K562 (cell line): ENCODE results near the gene PDLIM5. TPM values are rescaled to one million over a fixed set of nuclear protein-coding genes. Genes with fewer than 3 reads are reported as not detected.

Experiments used
- ATAC-seq: fragments of 200-7000 bp; cut with Tn5 transposase; 3 replicates; pipeline ENCODE4 v1.9.1; 2020; ENCODE audit warnings: moderate library complexity
- BruUV-seq: library from RNA; stranded (reverse); fragments of 400-500 nt; replicated peaks from 2 replicates; lab custom pipeline; 2021; lab: Mats Ljungman, UMichigan
- CTCF ChIA-PET: fragments of 300-600 bp; formaldehyde crosslinking; extraction: SDS; loops from one replicate; lab custom pipeline; 2021; ENCODE audit warnings: low intra/inter-chr PET ratio; lab: Yijun Ruan, JAX
- POLR2A ChIA-PET: fragments of 300-600, 350-650 bp; sonication (Branson Sonifier 250); formaldehyde crosslinking; extraction: SDS; loops from one replicate; lab custom pipeline; 2021; ENCODE audit warnings: antibody characterized with exemption, inconsistent platforms; lab: Yijun Ruan, JAX
- DNase-seq, 4 experiments: peaks; one replicate each; pipeline versions ENCODE4 v3.0.0 to v3.0.0-alpha.2; 2011 to 2018; ENCODE audit warnings: low spot score in 3 of 4, mixed read lengths in 3 of 4; ENCODE audit errors: extremely low read depth in 1 of 4
- FAIRE-seq: peaks from 2 replicates; lab custom pipeline; 2011; peaks lifted over from hg19 to GRCh38; lab: Jason Lieb, UNC
- H2AFZ ChIP-seq: 2 replicates; pipeline ENCODE4 v1.6.0; 2011; ENCODE audit warnings: low read depth, low read length, control low read depth, inconsistent platforms
- H3K27ac ChIP-seq: fragments of 200-600 bp; 3 replicates; pipeline ENCODE4 v1.8.0; 2011; ENCODE audit warnings: low read depth, mild to moderate bottlenecking, control low read depth, inconsistent platforms, low read length, moderate library complexity, mixed read lengths; ENCODE audit errors: extremely low read depth
- H3K27me3 ChIP-seq, 2 experiments: fragments of 300-600 bp in 1 of 2; 2 replicates in 1 of 2; 3 replicates in 1 of 2; pipeline versions ENCODE4 v1.6.0 to v1.8.0; 2011; ENCODE audit warnings: inconsistent platforms in 2 of 2, low read length in 2 of 2, mild to moderate bottlenecking in 1 of 2, mixed read lengths in 1 of 2, moderate library complexity in 1 of 2; ENCODE audit not compliant: control insufficient read depth in 2 of 2, insufficient read depth in 2 of 2
- H3K36me3 ChIP-seq: fragments of 300-600 bp; 3 replicates; pipeline ENCODE4 v1.8.0; 2011; ENCODE audit warnings: mild to moderate bottlenecking, low read length, inconsistent platforms; ENCODE audit not compliant: control insufficient read depth, insufficient read depth
- H3K4me1 ChIP-seq, 2 experiments: fragments of 200-600 bp in 1 of 2; replicated peaks in 1 of 2; 2 replicates in 1 of 2; 3 replicates in 1 of 2; pipeline versions ENCODE4 v1.5.1 to v1.8.0; 2011; ENCODE audit warnings: inconsistent platforms in 2 of 2, low read length in 2 of 2, mild to moderate bottlenecking in 1 of 2, mixed read lengths in 1 of 2, moderate library complexity in 1 of 2; ENCODE audit not compliant: control insufficient read depth in 2 of 2, insufficient read depth in 2 of 2
- H3K4me2 ChIP-seq: 2 replicates; pipeline ENCODE4 v1.6.1; 2011; ENCODE audit warnings: low read length, control low read depth, inconsistent platforms, mixed read lengths; ENCODE audit not compliant: insufficient read depth
- H3K4me3 ChIP-seq: fragments of 200-600 bp; sonication (generic), shearing (Covaris generic); 2 replicates; pipeline ENCODE4 v1.5.1; 2016; ENCODE audit warnings: control low read depth, inconsistent platforms
- H3K79me2 ChIP-seq: fragments of 200-600 bp; 3 replicates; pipeline ENCODE4 v1.8.0; 2011; ENCODE audit warnings: low read length, inconsistent platforms; ENCODE audit not compliant: control insufficient read depth, insufficient read depth
- H3K9ac ChIP-seq, 2 experiments: 2 replicates each; pipeline versions ENCODE4 v1.6.0 to v1.6.1; 2011; ENCODE audit warnings: low read depth in 2 of 2, low read length in 2 of 2, control low read depth in 1 of 2, inconsistent platforms in 1 of 2, mild to moderate bottlenecking in 1 of 2, mixed read lengths in 1 of 2; ENCODE audit not compliant: insufficient read depth in 1 of 2
- H3K9me1 ChIP-seq: one replicate; pipeline ENCODE4 v1.6.0; 2011; ENCODE audit warnings: inconsistent platforms, mild to moderate bottlenecking, low read length, moderate library complexity; ENCODE audit not compliant: control insufficient read depth, insufficient read depth
- H3K9me3 ChIP-seq: replicated peaks from 2 replicates; pipeline ENCODE4 v1.5.1; 2011; ENCODE audit warnings: low read depth, low read length, inconsistent platforms; ENCODE audit not compliant: control insufficient read depth, insufficient read depth
- H4K20me1 ChIP-seq: replicated peaks from 2 replicates; pipeline ENCODE4 v1.6.1; 2011; ENCODE audit warnings: low read length, inconsistent platforms, mixed read lengths; ENCODE audit not compliant: control insufficient read depth, insufficient read depth
- ATF2 ChIP-seq: sonication (generic); formaldehyde crosslinking; IDR thresholded peaks from 2 replicates; pipeline ENCODE4 v1.8.1; 2022; ENCODE audit warnings: missing genetic modification reagents
- CBX3 ChIP-seq, 2 experiments: IDR thresholded peaks; 1 replicate in 1 of 2; 2 replicates in 1 of 2; pipeline ENCODE4 v1.6.1; 2012; ENCODE audit warnings: inconsistent platforms in 2 of 2, low read length in 2 of 2, borderline replicate concordance in 1 of 2, control low read depth in 1 of 2
- JUNB ChIP-seq: fragments of 450-650 bp; formaldehyde crosslinking; conservative IDR thresholded peaks from 2 replicates; pipeline ENCODE4 v1.4.0; 2020; ENCODE audit warnings: mild to moderate bottlenecking
- LEF1 ChIP-seq: fragments of 450-650 bp; IDR thresholded peaks from 2 replicates; pipeline ENCODE4 v1.6.1; 2016; ENCODE audit warnings: mild to moderate bottlenecking
- PHF8 ChIP-seq: fragments of 200-600 bp; sonication (generic); IDR thresholded peaks from 2 replicates; pipeline ENCODE4 v1.6.1; 2012; ENCODE audit warnings: mixed run types, mild to moderate bottlenecking, inconsistent platforms, low read length, moderate library complexity, borderline replicate concordance
- USF2 ChIP-seq: sonication (generic); formaldehyde crosslinking; IDR thresholded peaks from 2 replicates; pipeline ENCODE4 v1.5.0; 2020; ENCODE audit warnings: missing genetic modification reagents
- ZNF23 ChIP-seq: fragments of 250-450 bp; sonication (Bioruptor Pico); IDR thresholded peaks from 2 replicates; pipeline ENCODE4 v1.4.0; 2020; ENCODE audit warnings: mild to moderate bottlenecking
- ZNF324 ChIP-seq: fragments of 250-450 bp; sonication (Bioruptor Pico); IDR thresholded peaks from 2 replicates; pipeline ENCODE4 v1.4.0; 2020; ENCODE audit warnings: mild to moderate bottlenecking
- ZNF584 ChIP-seq: fragments of 200-800 bp; sonication (Bioruptor generic); IDR thresholded peaks from 2 replicates; pipeline ENCODE4 v1.6.1; 2016; ENCODE audit warnings: low read depth, mild to moderate bottlenecking, missing genetic modification characterization, missing compliant biosample characterization
- ZNF586 ChIP-seq: fragments of 450-650 bp; formaldehyde crosslinking; conservative IDR thresholded peaks from 2 replicates; pipeline ENCODE4 v1.4.0; 2020; ENCODE audit warnings: mild to moderate bottlenecking, moderate library complexity
- WGBS: fragments of 100-300 bp; shearing (Covaris generic); methylation state at CpG from one replicate; pipeline ENCODE4 v1.1.6; 2016; ENCODE audit warnings: low coverage, mixed read lengths; ENCODE audit not compliant: insufficient coverage; ENCODE audit errors: missing lambda C conversion rate; 5-methylcytosine and 5-hydroxymethylcytosine counted together
- in situ Hi-C: fragments of 300-500 bp; cut with MboI; formaldehyde crosslinking; loops from 4 replicates; pipeline ENCODE4 v1.15.0; 2018; ENCODE audit warnings: inconsistent platforms, mixed read lengths
- intact Hi-C: fragments of 100-400 bp; cut with micrococcal nuclease; formaldehyde crosslinking; loops from 2 replicates; pipeline ENCODE4 v1.14.2; 2022
- polyA plus RNA-seq, 8 experiments: library from polyadenylated mRNA; depleted of rRNA in 4 of 8; stranded (reverse) in 5 of 8; unstranded in 3 of 8; fragments of >200 nt; fragmentation: Nextera tagmentation in 2 of 8; fragmentation: Illumina TruSeq in 1 of 8; extraction: Ambion mirVana in 2 of 8; extraction: Trizol in 1 of 8; gene quantifications; 2 replicates each; pipeline versions ENCODE4 v1.2.1 to v1.2.3, GENCODE V29; 2011 to 2014; ENCODE audit warnings: inconsistent platforms in 1 of 8, missing spikeins in 1 of 8
- total RNA-seq, 7 experiments: library from RNA; depleted of rRNA in 6 of 7; stranded (reverse); fragments of >200 nt in 6 of 7; fragmentation: Illumina TruSeq in 2 of 7; extraction: Trizol in 2 of 7; gene quantifications; 2 replicates each; pipeline versions ENCODE4 v1.2.1 to v1.2.3, GENCODE V29; 2011 to 2021; ENCODE audit warnings: low replicate concordance in 1 of 7

PDLIM5 gene
- total and polyA plus RNA-seq, 9 of the 15 experiments (the other 6 are each of a cell fraction or from before 2014, with no cell fraction given), result 36.9 to 127 (median 62.5) TPM

- H3K4me3 ChIP-seq, result no peak overlapping the region
- no TSS peak for BruUV-seq
- H3K9ac ChIP-seq, result no peak overlapping the region
- 72% methylated on average over 4 of the region's 4 CpGs for WGBS
- no peak overlapping the region for H3K27ac ChIP-seq
- H3K9me1 ChIP-seq, result no peaks in the 10 kb centered on the region
- no peak for FAIRE-seq
- H3K79me2 ChIP-seq, result no peaks in the 10 kb centered on the region
- H3K4me2 ChIP-seq, result no peak overlapping the region
- no peaks in the 10 kb centered on the region for H4K20me1 ChIP-seq
- H3K36me3 ChIP-seq, result peaks cover 17% of the 10 kb centered on the region; the same call in 2 of the 3 replicates
- H3K9me3 ChIP-seq, result no peaks in the 10 kb centered on the region
- TF ChIP-seq USF2 (CRISPR knock-in tag), result no peak
- no peak for TF ChIP-seq ZNF324
- no peak for TF ChIP-seq PHF8
- TF ChIP-seq JUNB (CRISPR knock-in tag), result no peak
- no peak for TF ChIP-seq ZNF586 (CRISPR knock-in tag)
- no peak for TF ChIP-seq LEF1
- no peak for TF ChIP-seq ATF2
- no peak for TF ChIP-seq ZNF23
- TF ChIP-seq ZNF584 (CRISPR knock-in tag), result no peak
- TF ChIP-seq CBX3 (IDR thresholded peaks at IDR 0.05; ENCODE audit: borderline replicate concordance in 1 of 2, low read length in 2 of 2), result no peak
- in situ Hi-C loops, result loop anchor here (25.0 kb wide), 1 partner anchor 828 kb away; no protein-coding TSS in a partner anchor
- intact Hi-C loops, result no loop called here
- no peak for DNase-seq
- H3K4me1 ChIP-seq, result no peaks in the 10 kb centered on the region
- no peaks in the 10 kb centered on the region for H3K27me3 ChIP-seq
- H2AFZ ChIP-seq, result no peak overlapping the region
- ChIA-PET POLR2A (no interaction called here), CTCF (no interaction called here)
- ATAC-seq, result no peak
Observed at GRCh38 chr4:94615451-94615850, 163.7 kb downstream of the PDLIM5 start.
